Activated naive CD4-positive, alpha-beta T cell treated with anti-CD3 and anti-CD28 coated beads, Interleukin-2, amount 50 U/mL, for 16 hours (primary cell): Measurements from ENCODE around the gene PEPD.

Experiments used
- DNase-seq: peaks from one replicate; pipeline ENCODE4 v3.0.0-alpha.2; 2020

The PEPD gene

DNA sequence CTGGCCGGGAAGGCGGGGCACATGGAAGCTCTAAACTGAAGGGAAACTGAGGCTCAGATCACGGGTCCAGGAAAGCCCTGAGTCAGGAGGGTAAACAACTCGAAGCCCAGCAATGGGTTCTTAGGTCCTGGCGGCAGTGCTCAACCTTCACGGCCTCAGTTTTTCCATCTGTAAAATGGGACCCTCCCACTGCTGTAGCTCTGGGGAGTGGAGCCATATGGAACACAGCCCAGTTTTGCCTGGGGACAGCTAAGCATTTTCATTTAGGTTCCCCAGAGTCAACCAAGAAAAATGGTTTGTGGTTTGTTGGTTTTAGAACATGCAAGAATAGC, 117.7 kb downstream of the PEPD start:
- DNase-seq = no peak

DNA sequence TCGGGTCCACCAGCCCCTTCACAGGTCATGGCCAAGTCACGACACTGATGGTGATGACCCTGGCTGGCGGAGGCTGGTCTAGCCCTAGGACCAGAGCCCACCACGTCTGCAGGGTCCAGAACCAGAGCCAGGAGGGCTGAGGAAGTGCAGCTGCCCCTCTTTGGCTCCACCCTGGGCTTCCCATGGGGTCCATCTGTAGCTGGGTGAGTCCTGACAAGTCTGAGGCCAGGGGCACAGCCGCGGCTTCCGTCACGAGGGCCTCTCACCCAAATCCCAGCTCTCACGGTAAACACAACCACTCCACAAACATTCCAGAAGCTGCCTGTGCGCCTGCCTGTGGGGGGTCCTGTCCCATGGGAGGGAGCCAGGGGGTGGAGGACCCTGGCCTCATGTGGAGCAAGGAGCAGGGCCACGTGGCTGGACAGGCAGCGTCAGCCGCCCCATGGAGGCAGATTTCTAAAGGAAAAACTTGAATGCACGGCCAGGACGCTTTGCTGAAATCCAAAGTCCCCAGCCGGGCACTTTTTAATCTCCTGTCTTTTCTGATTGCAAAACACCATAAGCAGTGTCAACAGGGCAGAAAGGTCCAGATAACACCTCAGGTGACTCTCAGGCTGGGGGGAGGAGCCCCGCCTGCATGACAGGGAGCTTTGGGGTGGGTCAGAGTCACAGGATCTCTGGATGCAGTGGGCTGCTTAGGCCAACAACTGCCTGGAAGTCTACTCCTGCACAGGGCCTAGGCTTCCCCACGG, 118.2 kb downstream of the PEPD start:
- no peak for DNase-seq

DNA sequence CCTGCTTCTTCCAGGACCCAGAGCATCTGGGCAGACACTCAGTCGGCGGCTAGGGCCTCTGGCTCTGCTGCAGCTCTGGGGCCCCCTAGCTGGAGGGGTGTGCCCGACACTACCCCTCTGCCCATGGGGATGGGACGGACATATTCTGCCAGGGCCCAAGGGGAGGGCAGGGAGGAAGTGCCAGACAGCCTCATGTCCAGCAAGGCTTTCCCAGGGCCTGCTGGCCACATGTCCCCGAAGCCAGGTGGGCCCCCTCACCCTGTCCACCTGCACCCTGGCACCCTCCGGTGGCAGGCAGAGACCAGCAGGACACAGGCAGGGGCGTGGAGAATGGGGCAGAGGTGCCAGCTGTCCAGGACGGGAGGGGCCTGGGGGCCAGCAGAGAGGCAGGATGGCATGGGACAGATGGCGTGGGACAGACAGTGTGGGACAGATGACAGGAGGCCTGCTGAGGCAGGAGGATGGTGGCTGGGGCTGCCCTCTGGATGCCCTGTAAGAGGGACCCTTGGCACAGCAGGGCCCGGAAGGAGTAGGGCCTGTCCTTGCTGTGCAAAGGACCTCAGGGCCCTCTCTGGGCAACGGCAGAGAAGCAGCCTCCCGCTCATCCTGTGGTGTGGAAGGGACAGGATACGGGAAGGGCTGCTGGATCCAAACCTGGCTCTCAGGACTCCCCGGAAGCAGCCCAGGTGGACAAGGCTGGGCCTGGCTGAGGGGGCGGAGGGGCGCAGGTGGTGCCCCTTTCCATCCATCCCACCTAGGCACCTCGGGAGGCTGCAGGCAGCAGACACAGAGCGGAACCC, 119.0 kb downstream of the PEPD start:
- DNase-seq = peak; percentile 7

DNA sequence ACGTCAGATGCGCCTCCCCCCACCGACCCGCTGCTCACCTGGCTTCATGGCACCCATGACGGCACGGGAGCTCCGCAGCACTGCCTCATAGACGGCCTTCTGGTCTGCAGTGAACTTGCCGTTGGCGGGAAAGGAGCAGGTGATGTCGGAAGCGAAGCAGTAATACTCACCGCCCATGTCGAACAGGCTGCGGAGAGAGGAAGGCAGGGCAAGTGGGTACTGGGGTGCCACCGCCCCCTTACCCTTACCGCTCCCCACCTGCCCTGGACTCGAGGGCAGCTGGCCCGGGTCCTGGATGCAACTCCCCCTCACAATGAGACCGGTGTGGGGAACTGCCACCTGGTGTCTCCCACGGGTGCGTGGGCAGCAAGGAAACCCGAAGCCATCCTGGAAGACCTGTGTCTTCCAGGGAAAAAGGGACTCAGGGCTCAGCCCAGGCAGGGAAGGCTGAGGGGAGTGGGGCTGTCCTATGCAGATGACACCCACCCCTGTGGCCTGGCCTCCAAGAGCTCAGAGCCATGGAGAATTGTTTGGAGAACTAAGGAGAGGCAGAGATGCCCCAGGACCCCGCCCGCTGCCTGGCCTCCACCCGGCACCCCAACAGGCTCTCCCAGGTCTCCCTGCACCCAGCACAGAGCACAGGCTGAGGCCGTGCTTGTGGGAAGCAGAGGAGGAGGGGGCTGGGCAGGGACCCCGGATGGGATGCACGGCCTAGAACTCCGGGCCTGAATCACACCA, 119.7 kb downstream of the PEPD start:
- peak; percentile 7 for DNase-seq

DNA sequence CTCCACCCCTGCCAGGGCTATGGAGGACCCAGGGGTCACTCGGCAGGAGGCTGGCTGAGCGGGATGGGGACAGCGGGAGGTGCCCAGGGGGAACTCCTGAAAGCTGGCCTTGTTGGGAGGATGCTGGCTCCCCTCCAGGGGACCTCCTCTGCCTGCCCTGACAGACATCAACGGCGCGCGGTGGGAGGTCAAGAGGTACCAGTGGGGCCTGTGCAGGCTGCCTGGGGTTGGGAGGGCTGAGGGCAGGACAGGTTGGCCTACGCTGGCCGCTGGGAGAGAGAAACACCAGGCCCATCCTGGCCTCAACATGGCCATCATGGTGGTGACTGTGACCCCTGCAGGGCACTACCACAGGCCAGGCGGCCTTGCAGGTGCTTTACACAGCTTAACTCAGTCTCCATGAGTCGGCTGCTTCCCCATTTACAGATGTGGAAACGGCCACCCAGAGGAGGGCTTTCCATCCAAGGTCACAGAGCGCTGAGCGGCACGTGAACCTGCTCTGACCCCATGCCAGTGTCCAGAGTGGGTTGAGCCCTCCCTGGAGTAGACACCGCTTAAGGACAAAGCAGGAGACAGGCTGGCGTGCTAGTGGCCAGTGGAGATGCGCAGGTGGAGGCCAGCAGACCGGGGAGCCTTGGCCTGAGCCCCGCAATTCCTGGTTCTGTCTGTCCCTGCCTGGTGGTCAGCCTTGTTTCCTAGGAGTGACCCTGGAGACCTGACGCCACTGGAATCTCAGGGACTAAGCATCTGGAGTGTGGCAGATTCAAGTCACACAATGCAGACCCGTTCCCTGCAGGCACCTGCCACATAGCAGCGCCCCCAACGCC, 120.5 kb downstream of the PEPD start:
- DNase-seq = peak; percentile 9

DNA sequence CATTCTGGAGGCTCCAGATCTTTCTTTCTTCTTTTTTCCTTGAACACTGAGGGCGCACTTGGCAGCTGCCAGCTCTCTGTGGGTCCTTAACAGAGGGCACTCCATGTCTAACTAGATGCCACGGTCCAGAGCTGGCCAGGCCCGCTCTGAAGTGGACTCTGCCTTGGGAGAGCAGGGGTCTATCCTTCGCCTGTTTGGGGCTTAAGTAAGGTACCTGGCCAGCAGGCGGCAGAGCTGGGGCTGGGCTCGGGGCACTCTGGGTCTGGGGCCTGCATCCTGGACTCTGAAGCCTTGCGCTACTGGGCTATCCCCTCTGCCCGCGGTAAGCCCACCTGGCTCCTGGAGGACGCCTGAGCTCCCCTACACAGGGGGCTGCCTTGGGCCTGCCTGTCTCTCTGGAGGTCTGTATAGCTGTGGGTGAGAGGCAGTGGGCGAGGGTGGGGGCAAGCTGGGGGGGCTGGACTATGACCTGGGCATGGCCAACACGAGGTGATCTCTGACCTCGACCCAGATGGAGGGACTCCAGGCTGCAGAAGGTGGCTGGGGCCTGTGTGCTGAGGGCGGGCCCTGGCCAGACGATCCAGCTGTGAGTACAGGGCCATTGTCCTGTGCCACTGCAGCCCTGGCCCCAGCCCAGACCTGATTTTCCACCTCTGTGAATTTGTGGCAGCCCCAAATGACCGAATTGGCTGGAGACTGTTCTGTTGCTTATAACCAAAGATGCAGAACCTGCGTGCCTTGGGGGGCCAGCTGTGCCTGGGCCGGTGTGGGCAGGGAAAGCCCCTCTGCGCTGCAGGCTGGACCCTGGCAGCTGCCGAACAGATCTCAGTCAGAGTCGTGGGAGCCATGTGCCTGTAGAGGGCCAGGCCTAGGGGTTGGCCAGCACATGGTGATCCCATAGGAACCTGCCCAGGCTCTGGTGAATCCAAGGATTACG, 121.6 kb downstream of the PEPD start:
- DNase-seq = no peak

DNA sequence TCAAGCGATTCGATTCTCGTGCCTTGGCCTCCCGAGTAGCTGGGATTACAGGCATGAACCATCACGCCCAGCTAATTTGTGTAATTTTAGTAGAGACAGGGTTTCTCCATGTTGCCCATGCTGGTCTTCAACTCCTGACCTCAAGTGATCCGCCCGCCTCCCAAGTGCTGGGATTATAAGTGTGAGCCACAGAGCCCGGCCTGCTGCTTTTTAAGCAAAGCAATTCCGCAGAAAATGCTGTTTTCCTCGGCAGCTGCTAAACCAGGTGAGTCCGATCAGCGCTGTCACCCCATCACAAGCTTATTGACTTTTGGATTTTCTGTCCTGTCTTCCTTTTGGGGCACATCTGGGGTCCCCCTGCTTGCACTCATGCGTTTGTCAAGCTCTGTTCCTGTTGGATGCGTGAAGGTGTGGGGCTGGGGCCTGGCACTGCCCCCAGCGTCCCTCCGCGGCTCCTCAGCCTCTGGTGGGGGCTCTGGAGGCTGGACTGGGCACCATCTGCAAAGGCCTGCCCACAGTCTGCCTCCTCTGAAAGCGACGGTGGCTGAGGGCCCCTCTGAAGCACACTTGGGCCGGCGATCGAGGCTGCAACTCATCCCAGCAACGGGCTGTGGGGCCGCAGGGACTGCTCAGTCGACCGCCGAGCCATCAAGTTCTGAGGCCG, 122.4 kb downstream of the PEPD start:
- peak; percentile 5 for DNase-seq

DNA sequence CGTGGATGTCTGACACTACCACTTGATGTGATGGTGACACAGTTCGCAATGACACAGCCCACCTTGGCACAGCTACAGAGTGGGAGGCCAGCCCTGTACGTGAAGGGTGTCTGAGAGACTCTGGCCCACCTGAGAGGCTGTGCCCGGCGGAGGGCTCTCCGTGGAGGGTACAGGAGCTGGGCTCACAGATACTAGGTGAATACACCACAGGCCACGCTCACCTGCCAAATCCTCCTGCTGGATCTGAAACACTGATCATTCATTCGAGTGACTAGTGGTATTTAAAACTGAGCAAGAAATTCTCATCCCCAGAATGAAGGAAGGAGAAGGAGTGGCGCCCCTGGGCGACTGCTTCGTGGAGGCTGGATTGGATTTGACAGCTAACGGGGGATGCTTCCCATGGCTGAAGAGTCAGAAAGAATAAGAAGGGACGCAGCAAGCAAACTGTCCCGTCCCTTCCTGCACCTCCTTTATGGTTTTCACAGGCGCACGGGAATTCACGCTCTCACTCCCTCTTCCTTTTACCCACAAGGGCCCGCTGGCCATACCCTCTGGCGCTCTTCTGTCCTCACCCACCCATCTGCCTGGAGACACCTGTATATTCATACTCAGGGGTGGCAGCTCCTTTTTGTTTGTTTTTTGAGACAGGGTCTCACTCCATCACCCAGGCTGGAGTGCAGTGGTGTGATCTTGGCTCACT, 123.1 kb downstream of the PEPD start:
- peak; percentile 5 for DNase-seq

DNA sequence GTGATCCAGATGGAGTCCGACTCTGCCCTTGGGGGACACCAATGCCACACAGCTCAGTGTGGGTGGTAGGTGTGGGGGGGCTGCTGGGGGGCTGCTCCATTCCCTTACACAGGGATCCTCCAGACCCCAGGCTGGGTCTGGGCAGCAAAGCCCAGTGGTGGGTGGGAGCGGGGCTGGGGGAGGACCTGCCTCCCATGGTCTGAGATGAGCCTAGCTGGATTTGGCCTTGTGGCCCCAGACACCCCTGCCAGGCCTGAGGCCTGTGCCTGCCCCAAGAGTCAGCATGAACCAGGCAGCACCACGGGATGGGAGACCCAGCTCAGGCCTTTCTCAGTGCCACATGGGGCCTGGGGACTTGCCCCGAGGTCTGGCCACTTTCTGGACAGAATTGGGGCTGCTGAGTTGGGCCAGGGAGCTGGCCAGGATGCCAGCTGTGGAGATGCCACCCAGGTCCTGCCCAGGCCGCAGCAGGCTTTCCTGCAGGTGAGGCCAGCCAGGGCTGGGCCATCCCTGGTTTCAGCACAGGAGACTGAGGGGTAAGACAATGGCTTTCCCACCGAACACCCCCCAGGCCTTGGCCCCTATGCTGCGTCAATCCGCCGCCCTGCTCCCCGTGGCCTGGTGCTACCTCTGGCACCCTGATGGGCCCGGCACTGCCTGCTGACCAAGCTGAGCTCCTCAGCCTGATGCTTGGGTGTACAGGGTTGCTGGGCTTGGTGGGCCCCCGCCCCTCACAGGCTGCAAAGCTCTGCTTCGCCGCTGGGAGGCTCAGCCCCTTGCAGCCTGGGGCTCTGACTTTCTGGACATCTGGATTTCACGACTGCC, 123.8 kb downstream of the PEPD start:
- DNase-seq = peak; percentile 10

DNA sequence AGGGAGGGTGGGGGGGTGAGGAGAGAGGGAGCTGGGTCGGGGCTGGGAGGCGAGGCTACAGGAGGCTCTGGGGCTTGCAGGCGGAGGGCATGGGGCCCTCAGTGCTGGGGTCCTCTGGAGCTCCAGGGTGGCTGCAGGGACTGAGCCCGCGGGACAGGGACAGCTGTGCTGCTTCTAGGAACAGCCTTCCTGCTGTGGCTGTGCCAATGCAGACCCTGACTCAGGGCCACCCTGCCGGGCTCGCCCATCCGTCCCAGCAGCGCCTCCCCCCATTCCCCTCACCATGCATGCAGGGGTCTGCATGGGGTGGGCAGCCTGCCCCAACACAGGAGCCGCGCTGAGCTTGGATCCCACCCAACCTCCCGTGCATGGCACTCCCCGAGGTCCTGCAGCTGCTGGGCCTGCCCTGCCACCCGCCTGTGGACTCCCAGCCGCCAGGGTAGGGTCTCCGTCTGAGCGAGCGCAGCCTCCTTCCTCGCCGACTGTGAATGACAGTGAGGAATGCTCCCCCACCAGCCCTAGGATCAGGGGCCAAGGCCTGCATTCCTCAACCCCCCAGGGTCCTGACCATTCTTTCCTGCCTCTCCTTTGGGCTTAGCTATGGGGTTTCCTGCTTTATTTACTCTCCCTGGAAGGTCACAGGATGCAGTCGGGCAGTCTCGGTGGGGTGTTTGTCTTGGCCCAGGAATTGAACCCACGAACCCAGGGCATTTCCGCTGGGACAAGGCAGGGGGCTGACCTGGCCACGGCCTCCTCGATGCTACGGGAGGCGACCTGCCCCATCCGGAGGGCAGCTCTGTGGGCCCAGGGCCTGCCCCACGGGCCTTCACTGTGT, 124.7 kb downstream of the PEPD start:
- no peak for DNase-seq

DNA sequence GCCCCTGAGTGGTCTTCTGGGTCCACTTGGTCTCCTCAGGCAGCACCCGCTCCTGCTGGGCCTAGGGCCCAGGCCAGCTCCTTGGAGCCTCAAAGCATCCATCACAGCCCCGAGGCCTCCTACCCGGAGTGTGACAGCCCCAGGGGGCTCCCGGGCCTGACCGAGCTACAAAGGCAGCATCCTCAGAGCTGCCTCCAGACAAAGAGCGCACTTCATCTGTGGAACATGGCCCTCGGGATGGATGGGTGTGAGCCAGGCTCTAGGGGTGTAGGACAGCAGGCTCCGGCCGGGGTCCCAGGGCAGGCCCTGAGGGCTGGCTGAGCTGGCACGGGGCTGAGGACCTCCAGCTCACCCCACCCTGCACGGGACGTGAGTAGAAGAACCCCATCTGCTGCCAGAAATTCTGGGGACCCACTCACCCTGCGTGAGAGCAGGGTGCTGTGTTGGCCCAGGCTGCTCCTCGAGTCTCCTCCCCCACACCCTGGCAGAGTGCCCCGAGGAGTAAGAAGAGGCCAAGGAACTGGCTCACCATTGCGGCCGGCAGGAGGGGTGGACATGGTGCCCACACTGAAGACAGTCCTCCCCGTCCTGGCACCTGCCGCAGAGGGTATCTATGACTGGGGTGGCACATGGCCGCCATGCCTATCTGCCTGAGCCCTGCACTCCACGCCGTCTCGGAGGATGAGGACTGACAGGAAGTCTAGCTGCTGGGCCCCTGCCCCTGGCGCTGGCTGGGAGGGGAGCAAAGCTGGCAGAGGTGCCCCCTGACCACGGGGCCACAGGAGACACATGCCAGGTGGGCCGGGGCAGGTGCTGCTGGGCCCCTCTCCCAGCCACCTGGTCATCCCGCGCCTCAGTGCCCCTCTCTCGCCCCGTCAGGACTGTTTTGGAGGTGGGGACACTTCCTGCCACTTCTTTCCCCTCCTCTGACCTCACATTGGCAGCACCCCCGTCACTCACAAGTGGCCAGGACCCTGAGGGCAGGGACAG, 125.7 kb downstream of the PEPD start:
- no peak for DNase-seq

DNA sequence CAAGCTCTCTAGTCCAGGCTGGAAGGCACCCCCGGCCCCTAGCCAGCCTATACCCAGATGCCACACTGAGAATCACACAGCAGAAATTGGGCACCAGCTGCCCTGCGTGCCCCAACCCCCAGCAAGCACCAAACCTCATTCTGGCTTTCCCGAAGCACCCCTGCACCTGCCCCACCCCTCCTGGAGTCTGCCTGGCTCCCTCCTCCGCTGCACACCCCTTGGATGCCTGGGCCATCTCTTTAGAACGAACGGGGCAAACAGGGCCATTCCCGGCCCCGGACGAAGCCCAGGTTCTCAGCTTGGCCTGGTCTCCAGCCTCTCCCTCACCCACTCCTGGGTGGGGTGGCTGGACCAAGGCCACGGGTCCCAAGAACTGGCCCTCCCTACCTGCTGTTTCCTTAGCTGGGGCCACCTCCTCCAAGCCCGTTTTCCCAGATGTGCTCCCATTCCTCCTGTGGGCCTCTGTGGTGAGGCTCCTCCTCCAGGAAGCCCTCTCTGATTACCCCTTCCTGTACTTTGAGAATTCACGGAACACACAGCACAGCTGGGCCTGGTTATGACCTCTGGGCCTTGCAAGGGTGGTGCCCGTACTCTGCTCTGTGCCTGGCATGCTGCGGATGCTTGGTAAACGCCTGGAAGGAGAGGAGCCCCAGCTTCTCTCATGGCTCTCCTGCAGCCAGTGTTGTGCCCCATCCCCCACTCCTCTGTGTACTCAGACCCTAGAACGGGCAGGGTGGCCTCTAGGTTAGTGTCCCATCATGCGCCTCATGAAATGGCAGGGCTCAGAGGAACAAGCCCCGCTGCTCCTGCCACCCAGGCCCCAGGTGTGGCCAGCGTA, 126.6 kb downstream of the PEPD start:
- DNase-seq = no peak

DNA sequence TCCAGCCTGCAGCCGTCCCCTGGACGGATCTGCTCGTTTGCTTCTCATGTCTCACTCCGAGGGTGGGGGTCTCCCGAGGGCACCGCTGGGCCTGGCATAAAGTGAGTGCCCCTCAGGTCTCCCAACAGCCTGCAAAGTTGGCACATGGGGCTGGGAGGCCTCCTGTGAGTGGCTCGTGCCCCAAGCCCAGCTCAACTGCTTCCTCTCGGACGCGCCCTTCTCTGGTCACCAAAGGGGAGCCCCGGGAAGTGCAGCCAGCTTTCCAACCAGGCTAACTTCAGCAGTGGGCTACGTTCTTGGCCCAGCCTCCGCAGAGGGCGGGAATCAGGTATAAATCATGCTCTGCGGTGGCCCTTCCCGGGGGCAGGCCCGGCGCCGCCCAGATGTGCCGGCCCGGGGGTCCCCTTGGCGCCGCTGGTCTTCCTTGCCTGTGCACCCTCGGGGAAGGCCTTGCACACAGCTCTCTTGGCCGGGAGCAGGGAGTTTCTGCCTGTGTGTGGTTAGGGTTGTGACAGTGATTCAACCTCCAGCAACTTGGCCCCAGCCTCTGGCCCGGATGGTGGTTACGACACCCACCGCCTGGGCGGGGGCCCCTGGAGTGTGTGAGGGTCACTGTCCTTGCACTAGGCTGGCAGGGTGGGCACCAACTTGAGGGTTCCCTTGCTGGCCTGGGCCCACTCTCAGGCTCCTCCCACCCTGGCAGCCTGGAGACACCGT, 127.4 kb downstream of the PEPD start:
- no peak for DNase-seq

DNA sequence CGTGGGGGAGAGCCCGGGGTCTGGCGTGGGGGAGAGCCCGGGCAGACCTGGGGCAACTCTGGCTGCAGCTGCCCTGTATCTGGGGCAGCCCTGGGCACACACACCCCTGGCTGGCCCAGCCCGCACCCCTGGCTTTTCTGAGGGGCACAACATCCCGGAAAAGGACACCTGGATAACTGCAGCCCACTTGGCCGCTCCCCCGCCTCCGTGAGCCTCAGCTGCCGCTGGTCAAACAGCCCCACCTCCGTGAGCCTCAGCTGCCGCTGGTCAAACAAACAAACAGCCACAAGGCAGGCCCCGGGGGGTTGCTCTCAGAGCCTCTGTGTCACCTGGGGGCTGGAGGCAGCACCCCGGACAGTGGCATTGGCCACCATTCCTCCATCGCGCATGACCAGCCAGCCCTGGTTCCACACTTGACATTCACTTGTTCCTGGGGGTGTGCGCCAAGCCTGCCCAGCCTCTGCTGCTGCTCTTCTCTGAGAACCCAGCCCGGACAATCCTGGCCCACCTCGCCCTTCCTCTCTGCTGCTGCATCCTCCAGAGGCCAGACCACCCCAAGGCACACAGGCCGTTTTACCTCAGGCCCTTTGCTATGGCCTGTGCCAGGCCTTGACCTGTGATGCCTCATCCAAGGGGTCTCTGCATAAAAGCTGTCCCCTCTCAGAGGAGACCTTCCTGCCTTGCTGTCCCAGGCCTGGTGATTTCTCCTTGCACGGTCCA, 128.1 kb downstream of the PEPD start:
- DNase-seq = no peak
